NOMO-1 (cell line): ENCODE data around the gene NOC4L.
A peak's percentile ranks its signal among the peaks of the same experiment; 100 is the strongest.

ENCODE experiments used
- DNase-seq, 2 experiments: peaks; one replicate each; lab custom pipeline; 2025; ENCODE audit not compliant: unreplicated experiment in 2 of 2; lab: John Stamatoyannopoulos, UW

The NOC4L gene

GRCh38 chr12:132178801-132179401, 34.6 kb downstream of the NOC4L start:
- DNase-seq, result peak; percentile 17 to 21

- DNase-seq, result no peak
Measured at GRCh38 chr12:132179431-132180362, 35.4 kb downstream of the NOC4L start.

- no peak for DNase-seq
Measured at GRCh38 chr12:132180648-132181546, 36.6 kb downstream of the NOC4L start.

- DNase-seq, result no peak
Measured at GRCh38 chr12:132181570-132182200, 37.4 kb downstream of the NOC4L start.

- no peak for DNase-seq
Measured at GRCh38 chr12:132182206-132182710, 38.0 kb downstream of the NOC4L start.

GRCh38 chr12:132182711-132183365, 38.6 kb downstream of the NOC4L start:
- no peak for DNase-seq

GRCh38 chr12:132185705-132186104, 41.4 kb downstream of the NOC4L start:
- DNase-seq, result no peak

GRCh38 chr12:132186208-132186856, 42.1 kb downstream of the NOC4L start:
- no peak for DNase-seq

GRCh38 chr12:132186857-132187620, 42.8 kb downstream of the NOC4L start:
- no peak for DNase-seq

GRCh38 chr12:132187646-132188450, 43.6 kb downstream of the NOC4L start:
- no peak for DNase-seq

GRCh38 chr12:132188451-132188901, 44.2 kb downstream of the NOC4L start:
- no peak for DNase-seq

- no peak for DNase-seq
Measured at GRCh38 chr12:132188916-132189325, 44.7 kb downstream of the NOC4L start.

- peak; percentile 94 to 97 for DNase-seq
Measured at GRCh38 chr12:132189378-132190011, 45.2 kb downstream of the NOC4L start.

- peak in 1 of 2 experiments; percentile 37 for DNase-seq
Measured at GRCh38 chr12:132190012-132190755, 45.9 kb downstream of the NOC4L start.

GRCh38 chr12:132190834-132191500, 46.7 kb downstream of the NOC4L start:
- no peak for DNase-seq
